CD4-positive, alpha-beta T cell (primary cell): ENCODE results near the gene EXPH5. TPM values are rescaled to one million over a fixed set of nuclear protein-coding genes. Genes with fewer than 3 reads are reported as not detected.

ENCODE experiments used
- ATAC-seq: fragments of 200-7000 bp; cut with Tn5 transposase; one replicate; pipeline ENCODE4 v1.10.0; 2022; ENCODE audit warnings: mild to moderate bottlenecking; ENCODE audit not compliant: poor library complexity
- CTCF ChIA-PET: fragments of 350-600 bp; sonication (Branson Sonifier 250); formaldehyde crosslinking; loops from one replicate; lab custom pipeline; 2021; ENCODE audit warnings: antibody characterized with exemption, inconsistent platforms; lab: Charles Lee
- POLR2A ChIA-PET: fragments of 350-600 bp; sonication (Branson Sonifier 250); formaldehyde crosslinking; loops from one replicate; lab custom pipeline; 2021; ENCODE audit warnings: antibody characterized with exemption, inconsistent platforms; lab: Charles Lee
- DNase-seq, 14 experiments: peaks; one replicate each; pipeline ENCODE4 v3.0.0-alpha.2; 2013 to 2020; ENCODE audit warnings: mixed read lengths in 2 of 14
- H3K27ac ChIP-seq, 2 donors: one replicate each; pipeline versions ENCODE4 v1.5.1 to v1.7.0; 2013; ENCODE audit warnings: low read length in 2 of 2, low read depth in 1 of 2, mild to moderate bottlenecking in 1 of 2
- H3K27me3 ChIP-seq, 2 experiments: 1 replicate in 1 of 2; 2 replicates in 1 of 2; pipeline versions ENCODE4 v1.6.1 to v1.7.0; 2013; ENCODE audit warnings: low read length in 2 of 2, control low read depth in 1 of 2, mild to moderate bottlenecking in 1 of 2, moderate library complexity in 1 of 2; ENCODE audit not compliant: insufficient read depth in 2 of 2, control insufficient read depth in 1 of 2
- H3K36me3 ChIP-seq: one replicate; pipeline ENCODE4 v1.6.1; 2013; ENCODE audit warnings: low read length, control low read depth; ENCODE audit not compliant: insufficient read depth
- H3K4me1 ChIP-seq: one replicate; pipeline ENCODE4 v1.6.1; 2013; ENCODE audit warnings: low read length, control low read depth; ENCODE audit not compliant: insufficient read depth
- H3K4me3 ChIP-seq: one replicate; pipeline ENCODE4 v1.5.1; 2013; ENCODE audit warnings: mild to moderate bottlenecking, low read length, moderate library complexity
- H3K9me3 ChIP-seq, 2 experiments: 1 replicate in 1 of 2; 2 replicates in 1 of 2; pipeline versions ENCODE4 v1.6.1 to v1.7.0; 2013; ENCODE audit warnings: low read length in 2 of 2, mild to moderate bottlenecking in 2 of 2, control low read depth in 1 of 2, moderate library complexity in 1 of 2; ENCODE audit not compliant: control insufficient read depth in 1 of 2, insufficient read depth in 1 of 2
- H3K27ac Mint-ChIP-seq: one replicate; pipeline ENCODE4 v1.8.0; 2020; ENCODE audit warnings: mixed read lengths
- H3K27me3 Mint-ChIP-seq: one replicate; pipeline ENCODE4 v1.8.0; 2021; ENCODE audit warnings: mixed read lengths
- H3K36me3 Mint-ChIP-seq: one replicate; pipeline ENCODE4 v1.8.0; 2021; ENCODE audit warnings: low read depth, mixed read lengths
- H3K4me1 Mint-ChIP-seq: one replicate; pipeline ENCODE4 v1.8.0; 2021; ENCODE audit warnings: low read depth, mixed read lengths
- H3K4me3 Mint-ChIP-seq: one replicate; pipeline ENCODE4 v1.8.0; 2020; ENCODE audit warnings: mild to moderate bottlenecking, mixed read lengths
- H3K9me3 Mint-ChIP-seq: one replicate; pipeline ENCODE4 v1.8.0; 2020; ENCODE audit warnings: mixed read lengths
- intact Hi-C, 2 experiments: fragments of 100-400 bp; cut with DNase I in 1 of 2; cut with micrococcal nuclease in 1 of 2; formaldehyde crosslinking; loops; one replicate each; pipeline versions ENCODE4 v1.15.1 to v1.9.0; 2023 to 2025; cut with DNase I, micrococcal nuclease
- total RNA-seq, 174 experiments: library from RNA in 2 of 174; stranded (reverse) in 2 of 174; gene quantifications; one replicate each; pipeline ENCODE4 v1.2.3 and lab custom pipeline; 2021 to 2026
- TF ChIP-seq, protein P1 (sequence below): fragments of 200-600 bp; IDR thresholded peaks from one replicate; pipeline ENCODE4 v1.8.0; 2022; ENCODE audit warnings: antibody characterized with exemption, mild to moderate bottlenecking

EXPH5 gene
- total RNA-seq, 2 experiments from 2014 or later, result 2.0 to 3.7 TPM

DNA sequence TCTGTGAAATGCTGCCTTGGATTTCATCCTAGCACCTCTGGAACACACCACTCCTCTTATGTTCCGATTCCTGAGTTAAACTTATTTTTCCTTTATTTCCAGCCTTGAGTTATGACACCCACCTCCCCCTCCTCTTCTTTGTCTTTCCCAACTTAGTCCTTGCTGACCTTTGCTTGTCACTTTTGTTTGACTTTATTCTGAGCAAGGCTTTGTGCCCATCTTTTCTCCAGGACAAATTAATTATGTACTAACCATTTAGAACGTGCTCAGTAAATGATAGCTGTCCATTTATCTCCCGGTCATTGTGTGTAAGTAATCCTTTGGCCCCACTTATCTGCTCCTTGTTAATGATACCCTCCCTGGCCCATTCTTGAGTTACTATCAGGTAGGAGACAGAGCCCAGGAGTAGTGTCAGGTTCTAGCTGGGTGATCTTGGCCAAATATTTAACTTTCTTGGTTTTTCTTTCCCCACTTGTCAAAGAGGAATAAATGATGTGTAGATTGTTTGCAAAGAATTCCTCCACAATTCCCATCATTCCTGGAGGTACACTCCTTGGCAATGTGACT lies 44.2 kb downstream of the EXPH5 start:
- no peak overlapping the region for H3K27ac ChIP-seq
- H3K36me3 Mint-ChIP-seq, result no peaks in the 10 kb centered on the region
- H3K27me3 Mint-ChIP-seq, result no peaks in the 10 kb centered on the region

DNA sequence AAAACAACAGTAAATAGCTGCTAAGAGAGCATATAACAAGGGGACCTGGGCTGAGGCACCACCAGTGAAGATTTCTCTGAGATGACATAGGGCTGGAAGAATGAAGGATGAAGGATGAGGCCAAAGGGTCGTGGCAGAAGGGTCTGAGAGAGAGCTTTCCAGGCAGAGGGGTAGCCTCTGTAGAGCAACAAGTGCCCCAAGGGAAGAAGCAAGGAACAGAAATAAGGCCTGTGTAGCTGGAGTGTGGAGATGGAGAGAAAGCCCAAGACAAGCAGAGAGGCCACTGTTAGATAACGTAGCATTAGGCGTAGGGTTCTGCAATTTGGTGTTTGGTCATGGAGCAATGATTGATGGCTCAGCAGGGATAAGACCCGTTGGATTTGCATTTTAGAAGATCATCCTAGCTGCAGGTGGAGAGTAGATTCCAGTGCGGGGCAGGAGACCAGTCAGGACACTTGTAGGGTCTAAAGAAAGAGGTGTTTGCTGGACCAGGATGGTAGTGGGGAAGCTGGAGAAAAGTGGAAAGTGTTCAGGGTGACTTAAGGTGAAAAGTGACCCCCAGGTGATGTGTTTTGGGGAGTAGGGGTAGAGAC lies 47.6 kb downstream of the EXPH5 start:
- H3K36me3 ChIP-seq, result no peaks in the 10 kb centered on the region
- Mint-ChIP-seq H3K4me3 (no peak overlapping the region), H3K36me3 (no peaks in the 10 kb centered on the region), H3K27me3 (no peaks in the 10 kb centered on the region), H3K9me3 (no peaks in the 10 kb centered on the region), H3K27ac (no peak overlapping the region), H3K4me1 (no peaks in the 10 kb centered on the region)
- ChIA-PET CTCF (no interaction called here), POLR2A (no interaction called here)
- H3K4me3 ChIP-seq, result no peak overlapping the region
- ATAC-seq (no peak), DNase-seq (no peak)
- H3K9me3 ChIP-seq, result no peaks in the 10 kb centered on the region
- TF ChIP-seq, protein P1, sequence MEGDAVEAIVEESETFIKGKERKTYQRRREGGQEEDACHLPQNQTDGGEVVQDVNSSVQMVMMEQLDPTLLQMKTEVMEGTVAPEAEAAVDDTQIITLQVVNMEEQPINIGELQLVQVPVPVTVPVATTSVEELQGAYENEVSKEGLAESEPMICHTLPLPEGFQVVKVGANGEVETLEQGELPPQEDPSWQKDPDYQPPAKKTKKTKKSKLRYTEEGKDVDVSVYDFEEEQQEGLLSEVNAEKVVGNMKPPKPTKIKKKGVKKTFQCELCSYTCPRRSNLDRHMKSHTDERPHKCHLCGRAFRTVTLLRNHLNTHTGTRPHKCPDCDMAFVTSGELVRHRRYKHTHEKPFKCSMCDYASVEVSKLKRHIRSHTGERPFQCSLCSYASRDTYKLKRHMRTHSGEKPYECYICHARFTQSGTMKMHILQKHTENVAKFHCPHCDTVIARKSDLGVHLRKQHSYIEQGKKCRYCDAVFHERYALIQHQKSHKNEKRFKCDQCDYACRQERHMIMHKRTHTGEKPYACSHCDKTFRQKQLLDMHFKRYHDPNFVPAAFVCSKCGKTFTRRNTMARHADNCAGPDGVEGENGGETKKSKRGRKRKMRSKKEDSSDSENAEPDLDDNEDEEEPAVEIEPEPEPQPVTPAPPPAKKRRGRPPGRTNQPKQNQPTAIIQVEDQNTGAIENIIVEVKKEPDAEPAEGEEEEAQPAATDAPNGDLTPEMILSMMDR, result no peak
- H3K27ac ChIP-seq, result no peak overlapping the region
- H3K4me1 ChIP-seq, result no peaks in the 10 kb centered on the region
- no peaks in the 10 kb centered on the region for H3K27me3 ChIP-seq
- intact Hi-C loops, result no loop called here

More for the DNA sequence above, 44.2 kb downstream of the EXPH5 start:
- H3K4me3 Mint-ChIP-seq, result no peak overlapping the region
- no peak for DNase-seq
- TF ChIP-seq, protein P1, result no peak
- no peak overlapping the region for H3K4me3 ChIP-seq
- ChIA-PET POLR2A (no interaction called here), CTCF (no interaction called here)
- H3K36me3 ChIP-seq, result no peaks in the 10 kb centered on the region
- intact Hi-C loops, result no loop called here
- ATAC-seq, result no peak
- no peak overlapping the region for H3K27ac Mint-ChIP-seq
- no peaks in the 10 kb centered on the region for H3K4me1 ChIP-seq
- no peaks in the 10 kb centered on the region for H3K9me3 Mint-ChIP-seq
- H3K27me3 ChIP-seq, result no peaks in the 10 kb centered on the region
- no peaks in the 10 kb centered on the region for H3K9me3 ChIP-seq
- H3K4me1 Mint-ChIP-seq, result no peaks in the 10 kb centered on the region

DNA sequence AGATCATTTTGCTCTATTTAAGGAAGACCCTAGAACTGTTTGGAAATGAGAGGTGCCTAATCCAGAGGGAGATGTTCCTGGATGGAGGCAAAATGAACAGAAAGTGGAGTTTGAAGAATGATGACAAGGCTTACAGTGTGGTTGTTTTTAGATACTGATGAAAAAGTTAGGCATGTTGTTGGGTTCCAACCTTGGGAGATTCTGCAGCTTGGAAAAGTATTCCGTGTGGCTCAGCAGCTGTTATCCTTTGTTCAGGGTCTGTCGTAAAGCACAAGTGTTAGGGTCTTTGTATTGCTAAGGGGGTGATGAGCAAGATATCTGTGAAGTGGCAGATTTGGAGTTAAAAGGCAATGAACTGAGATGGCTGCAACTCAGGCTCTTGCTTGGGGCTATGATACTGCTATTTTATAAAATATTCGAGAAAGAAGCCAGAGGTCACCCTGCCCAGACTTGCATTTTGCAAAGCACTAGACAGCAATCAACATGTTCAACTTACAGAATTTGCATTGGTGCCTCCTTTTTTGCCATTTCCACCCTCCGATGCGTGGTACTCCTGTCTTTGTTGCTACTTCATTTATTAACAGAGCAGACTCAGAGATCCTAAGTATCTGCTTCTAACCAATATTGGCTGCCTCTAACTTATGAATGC lies 50.1 kb downstream of the EXPH5 start:
- H3K4me3 Mint-ChIP-seq, result no peak overlapping the region
- Histone ChIP-seq H3K4me1 (no peaks in the 10 kb centered on the region), H3K9me3 (no peaks in the 10 kb centered on the region), H3K4me3 (no peak overlapping the region), H3K27me3 (no peaks in the 10 kb centered on the region), H3K27ac (no peak overlapping the region), H3K36me3 (no peaks in the 10 kb centered on the region)
- no peaks in the 10 kb centered on the region for H3K27me3 Mint-ChIP-seq
- no peaks in the 10 kb centered on the region for H3K9me3 Mint-ChIP-seq
- H3K36me3 Mint-ChIP-seq, result no peaks in the 10 kb centered on the region
- intact Hi-C loops, result no loop called here
- no peak overlapping the region for H3K27ac Mint-ChIP-seq
- TF ChIP-seq, protein P1, result no peak
- ChIA-PET CTCF (no interaction called here), POLR2A (no interaction called here)
- DNase-seq, result no peak
- ATAC-seq, result no peak
- H3K4me1 Mint-ChIP-seq, result no peaks in the 10 kb centered on the region
